HG03521 (cell line): ENCODE results near the gene NACC2.

Experiments used
- ATAC-seq: cut with Tn5 transposase; IDR thresholded peaks from one replicate; pipeline ENCODE4 v1.9.1; 2021; ENCODE audit warnings: mild to moderate bottlenecking, moderate library complexity; ENCODE audit not compliant: unreplicated experiment

NACC2 gene

GRCh38 chr9:136059321-136059791 lies 35.7 kb downstream of the NACC2 start:
- no peak for ATAC-seq

- ATAC-seq: no peak
Measured at GRCh38 chr9:136058801-136059302, 36.2 kb downstream of the NACC2 start.

- no peak for ATAC-seq
Measured at GRCh38 chr9:136058084-136058483, 37.0 kb downstream of the NACC2 start.

- ATAC-seq: no peak
Measured at GRCh38 chr9:136057236-136058081, 37.6 kb downstream of the NACC2 start.

DNA sequence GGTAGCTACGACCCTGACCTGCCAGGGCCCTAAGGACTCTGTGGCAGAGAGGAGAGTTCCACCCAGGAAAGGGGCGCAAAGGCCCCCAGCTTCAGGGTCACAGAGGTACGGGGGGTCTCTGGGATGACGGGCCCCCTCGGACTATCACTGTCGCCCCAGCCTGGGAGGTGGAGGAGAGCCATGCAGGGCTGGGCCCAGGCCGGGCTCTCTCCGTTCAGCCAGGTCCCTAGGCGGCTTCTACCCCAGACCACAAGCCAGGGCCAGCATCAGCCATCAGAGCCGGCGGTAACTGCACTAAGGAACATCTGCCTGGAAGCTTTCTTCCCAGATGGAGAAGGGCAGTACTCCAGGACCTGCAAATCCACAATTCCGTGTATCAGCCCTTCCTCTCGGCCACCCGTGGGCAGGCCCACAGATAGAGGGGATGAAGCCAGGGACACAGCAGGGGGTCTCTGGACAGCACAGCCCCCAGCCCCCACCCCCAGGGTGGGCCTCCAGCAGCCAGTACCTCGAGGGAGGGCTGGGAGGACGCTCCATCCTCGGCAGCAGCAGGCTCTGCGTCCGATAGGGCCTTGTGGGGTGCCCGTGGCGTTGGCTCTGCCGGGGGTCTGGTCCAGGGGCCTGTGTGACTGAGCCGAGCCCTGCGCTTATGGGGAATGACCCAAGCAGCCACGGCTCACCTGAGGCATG lies 38.4 kb downstream of the NACC2 start:
- no peak for ATAC-seq

DNA sequence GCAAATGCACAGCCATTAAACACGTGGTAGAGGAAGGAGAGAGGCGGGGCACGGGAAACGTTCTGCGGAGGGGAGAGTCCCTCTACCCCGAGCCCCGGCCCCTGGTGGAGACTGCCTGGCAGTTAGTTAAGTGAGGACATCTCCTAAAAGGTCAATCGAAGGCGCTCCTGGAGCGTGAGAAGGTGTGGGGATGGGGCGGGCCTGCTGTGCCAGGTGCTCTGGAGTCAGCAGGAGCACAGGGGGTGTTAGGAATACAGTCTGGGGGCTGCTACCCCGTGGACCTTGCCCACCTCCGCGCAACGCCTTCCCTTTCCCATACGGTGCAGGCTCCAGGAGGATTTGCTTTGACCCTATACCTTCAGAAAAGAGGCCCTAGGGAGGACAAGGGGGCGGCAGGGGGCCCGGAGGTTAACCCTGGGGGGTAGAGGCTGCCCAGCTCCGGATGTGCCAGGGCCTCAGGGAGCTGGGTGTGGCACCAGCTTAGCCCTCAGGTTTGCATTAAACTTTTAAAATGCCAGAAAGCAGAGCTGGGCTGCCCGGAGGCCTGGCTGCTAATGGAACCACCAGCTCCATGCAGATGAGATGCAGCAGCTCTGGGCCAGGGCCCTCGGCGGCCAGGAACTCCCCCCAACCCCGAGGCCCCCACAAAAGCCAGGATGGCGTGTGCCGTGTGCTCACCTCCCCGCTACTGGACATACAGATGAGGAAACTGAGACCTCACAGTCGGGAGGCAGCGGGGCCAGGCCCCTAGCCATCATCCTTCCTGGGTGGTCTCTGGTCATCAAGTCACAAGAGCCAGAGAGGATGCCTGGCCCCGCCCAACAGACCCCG lies 39.2 kb downstream of the NACC2 start:
- no peak for ATAC-seq

DNA sequence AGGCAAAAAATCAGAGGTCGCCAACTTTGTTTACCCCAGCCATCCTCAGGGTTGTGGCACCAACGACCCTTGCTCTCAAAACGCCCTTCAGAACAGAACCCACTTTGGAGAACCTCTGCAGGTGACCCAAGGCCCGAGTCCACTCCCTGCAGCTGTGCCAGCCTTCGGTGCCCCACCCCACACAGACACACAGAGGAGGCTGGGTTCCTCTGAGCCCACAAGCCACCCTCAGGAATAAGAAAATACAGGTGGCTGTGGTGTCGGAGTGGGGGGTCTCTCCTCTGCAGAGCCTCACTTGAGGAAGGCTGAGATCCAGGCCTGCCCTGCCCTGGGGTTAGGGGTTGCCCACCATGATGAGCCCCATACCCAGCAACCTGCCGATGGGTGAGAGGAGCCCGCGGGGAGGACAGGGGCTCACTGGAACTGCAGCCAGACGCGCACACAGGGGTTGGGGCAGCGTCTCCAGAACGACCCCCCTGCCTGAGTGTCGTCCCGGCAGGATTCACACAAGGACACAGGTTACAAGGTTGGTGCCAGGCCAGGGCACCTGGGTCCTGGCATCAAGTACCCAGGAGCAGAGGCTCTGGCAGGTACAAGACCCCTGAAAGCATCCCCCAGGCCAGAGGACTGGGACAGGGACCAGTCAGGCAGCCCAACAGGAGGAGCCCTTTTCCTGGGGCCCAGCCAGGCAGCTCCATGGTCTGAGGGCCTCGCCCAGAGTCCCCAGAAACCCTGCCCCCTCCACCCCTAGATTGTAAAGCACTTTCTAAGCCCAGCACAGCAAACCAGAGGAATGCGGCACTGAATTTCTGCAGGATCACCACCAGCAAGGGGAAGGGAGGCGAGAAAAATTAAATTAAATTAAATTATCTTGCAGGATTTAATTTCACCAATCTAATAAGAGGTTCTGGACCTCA lies 40.0 kb downstream of the NACC2 start:
- no peak for ATAC-seq

- no peak for ATAC-seq
Measured at GRCh38 chr9:136054146-136054545, 40.9 kb downstream of the NACC2 start.

- ATAC-seq: no peak
Measured at GRCh38 chr9:136053757-136054142, 41.3 kb downstream of the NACC2 start.

- no peak for ATAC-seq
Measured at GRCh38 chr9:136052991-136053756, 41.9 kb downstream of the NACC2 start.

DNA sequence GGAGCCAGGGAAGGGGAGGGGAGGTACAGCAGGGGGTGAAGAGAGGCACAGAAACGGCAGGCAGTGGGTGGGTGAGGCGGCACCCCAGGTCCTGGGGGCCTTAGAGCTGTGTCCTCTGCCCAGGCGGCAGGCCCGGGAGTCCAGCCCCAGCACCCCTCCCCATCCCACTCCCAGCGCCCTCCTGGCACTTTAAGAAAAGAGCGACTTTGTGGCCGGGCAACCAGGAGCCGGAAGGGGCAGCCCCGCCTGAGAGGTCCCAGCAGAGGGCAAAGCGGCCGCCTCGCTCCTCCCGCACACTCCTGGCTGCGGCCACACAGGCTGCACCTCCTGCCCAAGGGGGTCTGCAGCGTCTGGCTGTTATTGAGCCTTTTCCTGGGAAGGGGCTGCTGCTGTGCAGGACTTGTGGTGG lies 42.6 kb downstream of the NACC2 start:
- ATAC-seq: no peak

DNA sequence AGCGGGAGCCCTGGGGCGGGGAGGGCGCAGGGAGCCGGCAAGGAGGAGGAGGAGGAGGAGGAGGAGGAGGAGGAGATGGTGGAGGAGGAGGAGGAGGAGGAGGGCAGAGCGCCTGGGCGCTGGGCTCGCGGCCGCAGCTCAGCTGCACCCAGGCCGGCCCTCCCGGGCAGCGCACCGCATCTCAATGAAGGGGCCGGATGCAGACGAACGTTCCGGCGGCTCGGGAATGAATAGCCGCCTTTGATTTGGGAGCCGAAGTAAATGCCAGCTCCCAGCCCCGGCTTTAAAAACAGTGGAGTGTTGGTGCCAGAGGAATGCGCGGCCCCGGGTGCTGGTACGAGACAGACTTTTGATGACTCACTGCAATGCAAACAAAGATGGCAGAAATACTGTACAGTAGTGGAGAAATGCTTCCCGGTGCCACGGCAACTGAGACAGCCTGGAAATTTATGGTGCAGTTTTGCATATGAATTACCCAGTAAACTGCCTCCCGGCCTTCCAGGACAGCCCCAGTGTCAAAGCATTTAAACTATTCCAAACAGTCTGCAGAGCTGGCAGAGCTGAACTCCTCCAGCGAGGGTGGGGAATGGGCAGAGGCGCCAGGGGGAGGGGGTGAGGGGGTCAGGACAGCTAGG lies 43.1 kb downstream of the NACC2 start:
- ATAC-seq: no peak

DNA sequence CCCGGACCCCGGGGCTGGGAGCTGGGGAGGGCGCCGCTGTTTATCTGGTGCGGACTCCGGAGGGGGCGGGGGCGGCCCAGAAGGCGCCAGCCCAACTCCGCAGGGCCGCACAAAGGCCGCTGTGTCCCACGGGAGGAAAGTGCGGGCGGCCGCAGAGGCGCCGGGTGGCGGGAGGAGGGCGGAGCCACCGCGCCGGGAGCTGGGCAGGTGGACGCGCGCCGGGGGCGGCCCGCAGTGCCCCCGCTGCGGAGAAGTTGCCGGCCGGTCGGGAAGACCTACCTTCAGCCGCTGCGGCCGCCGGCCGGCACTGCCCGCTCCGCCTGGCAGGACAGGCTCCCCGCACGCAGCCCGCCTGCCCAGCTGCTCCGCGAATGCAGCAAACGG lies 43.6 kb downstream of the NACC2 start:
- no peak for ATAC-seq

GRCh38 chr9:136050701-136051452 lies 44.2 kb downstream of the NACC2 start:
- no peak for ATAC-seq

- no peak for ATAC-seq
Measured at GRCh38 chr9:136050266-136050700, 44.8 kb downstream of the NACC2 start.

GRCh38 chr9:136049491-136050265 lies 45.4 kb downstream of the NACC2 start:
- no peak for ATAC-seq
